Left colon (tissue), 2 donors: ENCODE data around the gene ZNF546. TPM values are rescaled to one million over a fixed set of nuclear protein-coding genes. Genes with fewer than 3 reads are reported as not detected.
A peak's percentile ranks its signal among the peaks of the same experiment; 100 is the strongest.

ENCODE experiments used
- ATAC-seq: fragments of 200-7000 bp; cut with Tn5 transposase; one replicate; pipeline ENCODE4 v1.9.1; 2020; ENCODE audit warnings: mild to moderate bottlenecking, moderate library complexity
- DNase-seq, 2 donors: peaks; one replicate each; pipeline ENCODE4 v3.0.0-alpha.2; 2020
- intact Hi-C, 2 donors: fragments of 100-400 bp; cut with DNase I in 1 of 2; cut with micrococcal nuclease in 1 of 2; formaldehyde crosslinking; loops; one replicate each; pipeline versions ENCODE4 v1.11.2 to v1.14.0; 2022; cut with DNase I, micrococcal nuclease
- total RNA-seq, 2 donors: library from RNA; stranded (reverse); fragmentation: NEBNext Ultra II Directional; extraction: Animal tissue kit (Norgen Biotek cat#: 25700); gene quantifications; one replicate each; pipeline ENCODE4 v1.2.1, GENCODE V29; 2021
- donor health status: DM: no; HTN: no; CAD: no.
- donor health status: DM: yes; HTN: yes; CAD: no.

Gene ZNF546
- total RNA-seq, 2 donors from 2014 or later, result 2.0 to 3.0 TPM

- no peak for ATAC-seq
- intact Hi-C loops, result no loop called here
- DNase-seq, result no peak
Measured at GRCh38 chr19:39974377-39975155, 22.3 kb upstream of the ZNF546 start.

DNA sequence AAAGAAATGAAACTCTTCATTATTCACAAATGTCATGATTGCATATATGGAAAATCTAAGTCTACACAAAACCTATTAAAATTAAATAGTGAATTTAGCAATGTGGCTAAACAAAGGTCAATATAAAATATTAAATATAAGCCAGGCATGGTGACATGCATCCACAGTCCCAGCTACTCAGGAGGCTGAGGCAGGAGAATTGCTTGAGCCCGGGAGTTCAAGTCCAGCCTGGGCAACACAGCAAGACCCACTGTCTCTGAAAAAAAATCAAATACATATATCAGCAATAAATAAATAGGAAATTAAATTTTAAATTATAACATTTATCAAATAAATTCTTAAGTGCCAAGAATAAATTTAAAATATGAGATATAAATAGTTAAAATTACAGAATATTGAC is 14.0 kb upstream of the ZNF546 start:
- ATAC-seq, result no peak
- DNase-seq, result no peak
- intact Hi-C loops, result no loop called here

GRCh38 chr19:39983695-39984300 is 13.1 kb upstream of the ZNF546 start:
- no peak for ATAC-seq
- no peak for DNase-seq
- intact Hi-C loops, result no loop called here

- DNase-seq, result no peak
- no peak for ATAC-seq
- intact Hi-C loops, result no loop called here
Measured at GRCh38 chr19:39986643-39987042, 10.2 kb upstream of the ZNF546 start.

DNA sequence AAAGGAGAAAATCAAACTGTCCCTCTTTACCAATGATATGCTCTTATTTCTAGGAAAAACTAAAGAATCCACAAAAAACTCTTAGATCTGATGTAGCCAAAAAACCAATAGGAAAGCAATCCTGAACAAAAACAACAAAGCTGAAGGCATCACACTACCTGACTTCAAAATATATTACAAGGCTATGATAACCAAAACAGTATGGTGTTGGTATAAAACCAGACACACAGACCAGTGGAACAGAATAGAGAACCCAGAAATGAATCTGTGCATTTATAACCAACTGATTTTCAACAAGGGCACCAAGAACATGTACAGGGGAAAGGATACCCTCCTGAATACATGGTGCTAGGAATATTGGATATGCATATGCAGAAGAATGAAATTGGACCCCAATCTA is 9.7 kb upstream of the ZNF546 start:
- ATAC-seq (no peak), DNase-seq (no peak)
- intact Hi-C loops, result no loop called here

GRCh38 chr19:39987596-39987995 is 9.3 kb upstream of the ZNF546 start:
- intact Hi-C loops, result no loop called here
- DNase-seq, result no peak
- ATAC-seq, result no peak

- intact Hi-C loops, result no loop called here
- ATAC-seq, result no peak
Measured at GRCh38 chr19:39993605-39994004, 3.3 kb upstream of the ZNF546 start.

DNA sequence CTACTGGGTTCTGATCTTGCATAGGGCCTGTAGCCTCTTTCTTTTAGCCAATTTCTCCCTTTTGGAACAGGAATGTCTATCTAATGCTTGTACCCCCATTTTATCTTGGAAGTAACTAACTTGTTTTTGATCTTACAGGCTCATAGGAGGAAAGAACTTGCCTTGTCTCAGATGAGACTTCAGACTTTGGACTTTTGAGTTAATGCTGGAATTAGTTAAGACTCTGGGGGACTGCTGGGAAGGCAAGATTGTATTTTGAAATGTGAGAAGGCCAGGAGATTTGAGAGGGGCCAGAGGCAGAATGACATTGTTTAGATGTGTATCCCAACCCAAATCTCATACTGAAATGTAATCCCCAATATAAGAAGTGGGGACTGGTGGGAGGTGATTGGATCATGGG is 2.5 kb upstream of the ZNF546 start:
- intact Hi-C loops, result no loop called here
- DNase-seq, result no peak
- ATAC-seq, result no peak

More at GRCh38 chr19:39993605-39994004, 3.3 kb upstream of the ZNF546 start:
- no peak for DNase-seq

DNA sequence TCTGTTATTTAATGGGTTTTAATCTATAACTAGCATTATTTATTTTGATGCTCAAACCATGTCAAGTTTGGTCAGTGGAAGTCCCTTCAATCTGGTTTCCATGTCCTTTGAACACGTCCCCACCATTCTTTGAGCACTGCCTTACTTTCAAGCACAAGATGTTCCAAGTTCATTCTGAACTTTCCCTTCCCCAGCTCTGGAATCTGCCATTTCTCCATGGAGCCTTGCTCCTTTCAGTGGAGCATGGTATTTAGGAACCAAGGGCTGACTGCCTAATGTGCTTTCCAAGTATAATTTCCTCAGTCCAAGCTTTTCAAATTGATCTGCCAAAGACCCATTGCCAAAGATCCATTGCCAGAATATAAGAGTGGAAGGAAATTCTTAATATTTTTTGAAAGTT is 1.1 kb upstream of the ZNF546 start:
- intact Hi-C loops, result no loop called here
- no peak for ATAC-seq
- no peak for DNase-seq

GRCh38 chr19:39996218-39996810 is 546 bp upstream of the ZNF546 start:
- no peak for DNase-seq
- peak; percentile 64 for ATAC-seq
- intact Hi-C loops, result no loop called here

- intact Hi-C loops, result no loop called here
- DNase-seq (no peak), ATAC-seq (no peak)
Measured at GRCh38 chr19:39997638-39998216, 867 bp downstream of the ZNF546 start.

GRCh38 chr19:39998501-39998900 is 1.6 kb downstream of the ZNF546 start:
- ATAC-seq, result no peak
- intact Hi-C loops, result no loop called here
- no peak for DNase-seq

DNA sequence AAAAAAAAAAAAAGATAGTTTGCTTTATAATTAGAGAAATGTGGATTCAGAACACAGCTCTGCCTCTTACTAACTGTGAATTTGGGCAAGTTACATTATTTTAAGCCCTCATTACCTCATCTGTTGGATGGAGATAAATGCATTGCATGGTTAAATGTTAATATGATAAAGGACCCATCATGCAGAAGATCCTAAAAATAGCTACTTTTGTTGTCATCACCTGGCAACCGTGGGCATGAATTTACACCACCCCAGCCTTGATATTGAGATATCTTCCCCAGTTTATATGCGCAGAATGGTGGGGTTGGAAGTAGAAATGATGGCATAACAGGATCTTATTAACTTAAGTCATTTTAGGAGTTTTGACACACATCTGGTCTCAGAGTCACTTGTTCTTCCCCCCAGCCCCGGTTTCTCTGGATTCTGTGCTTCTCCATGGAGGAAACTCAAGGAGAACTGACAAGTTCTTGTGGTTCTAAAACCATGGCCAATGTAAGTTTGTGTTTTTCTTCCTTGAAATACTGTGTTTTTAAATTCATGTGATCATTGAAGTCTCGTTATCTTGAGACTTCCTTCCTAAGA is 8.9 kb downstream of the ZNF546 start:
- ATAC-seq (no peak), DNase-seq (no peak)
- intact Hi-C loops, result no loop called here

GRCh38 chr19:40006273-40006691 is 9.4 kb downstream of the ZNF546 start:
- intact Hi-C loops, result no loop called here
- ATAC-seq, result no peak

DNA sequence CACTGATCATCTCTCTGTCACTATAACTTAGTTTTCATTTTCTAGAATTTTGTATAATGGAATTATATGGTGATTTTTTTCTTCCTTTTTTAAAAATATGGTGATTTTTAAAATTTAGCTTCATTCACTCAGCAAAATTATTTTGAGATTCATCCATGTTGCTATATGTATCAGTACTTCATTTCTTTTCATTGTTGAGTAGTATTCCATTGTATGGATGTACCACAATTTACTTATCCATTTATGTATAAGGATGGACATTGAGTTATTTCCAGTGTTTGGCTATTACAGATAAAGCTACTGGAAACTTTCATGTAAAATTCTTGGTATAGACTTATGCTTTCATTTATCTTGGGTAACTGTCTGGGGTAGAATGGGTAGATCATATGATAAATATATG is 12.8 kb downstream of the ZNF546 start:
- intact Hi-C loops, result no loop called here
- ATAC-seq (no peak), DNase-seq (no peak)

More at GRCh38 chr19:40006273-40006691, 9.4 kb downstream of the ZNF546 start:
- DNase-seq, result no peak

DNA sequence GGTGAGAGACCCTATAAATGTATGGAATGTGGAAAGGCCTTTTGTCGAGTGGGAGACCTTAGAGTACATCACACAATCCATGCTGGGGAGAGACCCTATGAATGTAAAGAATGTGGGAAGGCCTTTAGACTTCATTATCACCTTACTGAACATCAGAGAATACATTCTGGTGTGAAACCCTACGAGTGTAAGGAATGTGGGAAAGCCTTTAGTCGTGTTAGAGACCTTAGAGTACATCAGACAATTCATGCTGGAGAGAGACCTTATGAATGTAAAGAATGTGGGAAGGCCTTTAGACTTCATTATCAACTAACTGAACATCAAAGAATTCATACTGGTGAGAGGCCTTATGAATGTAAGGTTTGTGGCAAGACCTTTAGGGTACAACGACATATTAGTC is 17.1 kb downstream of the ZNF546 start:
- no peak for DNase-seq
- no peak for ATAC-seq
- intact Hi-C loops, result no loop called here

DNA sequence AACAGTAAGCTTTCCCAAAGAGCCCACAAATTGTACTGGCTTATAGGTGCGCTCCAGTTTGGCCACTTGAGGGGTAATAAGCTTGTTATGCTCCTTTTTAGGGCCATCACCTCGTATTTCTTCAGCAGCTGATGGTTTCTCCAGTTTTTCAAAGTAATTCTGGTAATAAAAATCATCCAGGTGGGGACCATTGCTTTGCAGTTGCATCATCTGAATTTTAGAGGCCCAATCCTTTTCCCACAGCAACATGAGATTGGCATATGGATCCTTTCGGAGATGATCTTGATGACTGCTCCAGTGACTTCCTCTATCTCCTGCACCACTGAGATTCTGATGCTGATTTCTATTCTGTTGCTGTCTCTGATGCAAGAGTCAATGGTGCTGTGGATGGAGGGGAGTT is 27.1 kb downstream of the ZNF546 start:
- intact Hi-C loops, result no loop called here
- DNase-seq, result no peak
- ATAC-seq, result no peak

DNA sequence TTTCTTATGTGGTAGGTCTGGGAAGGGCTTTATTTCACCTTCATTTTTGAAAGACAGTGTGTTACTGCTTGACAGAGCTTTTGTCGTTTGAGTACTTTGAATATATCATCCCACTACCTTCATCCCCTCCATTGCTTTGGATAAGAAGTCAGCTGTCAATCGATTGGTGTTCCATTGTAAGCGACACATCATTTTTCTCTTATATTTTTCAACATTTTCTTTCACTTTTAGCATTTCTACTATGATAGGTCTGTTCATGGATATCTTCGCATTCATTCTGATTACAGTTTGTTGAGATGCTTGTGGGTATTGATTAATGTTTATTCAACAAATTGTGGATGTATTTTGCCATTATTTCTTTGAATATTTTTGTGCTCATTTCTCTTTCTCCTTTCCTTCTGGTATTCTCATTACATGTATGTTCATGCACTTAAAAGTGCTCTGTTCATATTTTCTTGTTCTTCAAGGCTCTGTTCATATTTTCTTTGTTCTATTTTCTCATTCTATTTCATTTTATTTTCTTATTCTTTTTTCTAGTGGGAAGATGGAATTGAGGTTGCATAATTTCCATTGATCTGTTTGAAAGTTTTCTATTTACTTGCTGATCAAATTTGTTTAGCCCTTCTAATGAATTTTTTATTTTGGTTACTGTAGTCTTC is 29.2 kb downstream of the ZNF546 start:
- ATAC-seq, result no peak
- DNase-seq, result no peak
- intact Hi-C loops, result no loop called here

- no peak for DNase-seq
- ATAC-seq, result no peak
- intact Hi-C loops, result no loop called here
Measured at GRCh38 chr19:40026597-40026970, 29.7 kb downstream of the ZNF546 start.
